HG02938 (cell line): ENCODE measurements around the gene ZG16B.

Experiments
- ATAC-seq: cut with Tn5 transposase; IDR thresholded peaks from one replicate; pipeline ENCODE4 v1.9.1; 2021; ENCODE audit warnings: mild to moderate bottlenecking, moderate library complexity; ENCODE audit not compliant: unreplicated experiment

Gene ZG16B

DNA sequence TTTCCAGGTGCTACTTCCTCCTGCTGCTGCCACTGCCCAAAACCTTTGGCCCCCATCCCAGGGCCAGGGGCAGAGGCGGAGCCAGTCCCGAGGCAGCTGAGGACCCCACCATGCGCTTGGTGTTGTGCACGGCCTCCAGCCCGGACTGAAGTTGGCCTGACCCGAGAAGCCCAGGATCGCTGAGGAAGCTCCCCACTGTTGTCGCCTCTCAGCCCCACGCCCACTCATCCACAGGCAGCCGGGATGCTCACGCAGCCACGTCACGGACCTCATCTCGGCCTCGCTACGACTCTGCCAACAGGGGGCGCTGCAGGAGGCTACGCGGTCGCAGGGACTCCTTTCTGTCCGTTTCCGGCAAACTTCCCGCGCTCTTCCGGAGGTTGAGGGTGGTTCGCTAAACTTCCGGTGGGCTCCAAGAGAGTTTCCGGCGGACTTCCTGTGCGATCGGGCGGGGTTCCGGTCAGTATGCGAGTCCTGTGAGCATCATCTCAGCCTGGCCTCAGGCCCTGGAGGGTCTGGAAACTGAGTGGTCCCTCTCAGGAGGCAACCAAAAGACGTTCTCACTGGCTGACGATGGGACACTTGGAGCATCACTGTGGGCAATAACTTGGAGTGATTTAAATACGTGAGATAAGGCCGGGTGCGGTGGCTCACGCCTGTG, 12.4 kb downstream of the ZG16B start:
- ATAC-seq: no peak

DNA sequence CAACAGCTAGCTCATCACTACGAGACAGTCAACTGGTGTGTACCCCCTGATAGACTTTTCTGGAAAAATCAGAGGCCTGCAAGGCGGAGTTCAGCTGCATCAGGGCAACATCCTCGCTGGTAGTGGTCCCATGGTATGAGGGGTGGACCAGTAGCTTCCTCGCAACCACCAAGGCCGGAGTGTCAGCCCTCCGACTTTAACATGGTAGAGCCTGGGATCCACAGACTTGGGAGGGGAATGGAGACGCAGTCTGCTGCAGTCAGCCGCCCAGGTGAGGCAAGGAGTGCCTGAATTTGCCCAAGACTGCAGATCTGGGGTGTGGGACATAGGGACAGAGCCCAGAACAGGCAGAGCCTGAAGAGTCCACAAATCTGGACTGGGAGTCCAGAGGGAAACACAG, 13.4 kb downstream of the ZG16B start:
- ATAC-seq: no peak

DNA sequence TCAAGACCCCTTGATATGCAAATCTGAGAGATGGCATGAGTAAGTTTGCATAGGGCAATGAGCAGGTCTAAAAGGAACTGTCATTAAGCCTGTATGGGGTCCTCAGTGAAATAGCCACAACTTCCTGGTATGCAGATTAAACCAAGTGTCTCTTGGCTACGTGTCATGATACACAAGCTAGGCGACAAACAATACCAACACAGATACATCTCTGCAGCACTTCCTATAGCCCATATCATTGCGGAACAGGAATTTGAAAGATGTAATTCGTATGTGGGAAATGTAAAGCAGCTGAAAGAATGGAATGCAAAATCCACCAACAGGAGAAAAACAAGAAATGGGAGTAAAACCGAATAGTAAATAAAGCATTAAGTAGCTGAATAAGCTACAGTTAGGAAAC, 15.0 kb downstream of the ZG16B start:
- no peak for ATAC-seq

DNA sequence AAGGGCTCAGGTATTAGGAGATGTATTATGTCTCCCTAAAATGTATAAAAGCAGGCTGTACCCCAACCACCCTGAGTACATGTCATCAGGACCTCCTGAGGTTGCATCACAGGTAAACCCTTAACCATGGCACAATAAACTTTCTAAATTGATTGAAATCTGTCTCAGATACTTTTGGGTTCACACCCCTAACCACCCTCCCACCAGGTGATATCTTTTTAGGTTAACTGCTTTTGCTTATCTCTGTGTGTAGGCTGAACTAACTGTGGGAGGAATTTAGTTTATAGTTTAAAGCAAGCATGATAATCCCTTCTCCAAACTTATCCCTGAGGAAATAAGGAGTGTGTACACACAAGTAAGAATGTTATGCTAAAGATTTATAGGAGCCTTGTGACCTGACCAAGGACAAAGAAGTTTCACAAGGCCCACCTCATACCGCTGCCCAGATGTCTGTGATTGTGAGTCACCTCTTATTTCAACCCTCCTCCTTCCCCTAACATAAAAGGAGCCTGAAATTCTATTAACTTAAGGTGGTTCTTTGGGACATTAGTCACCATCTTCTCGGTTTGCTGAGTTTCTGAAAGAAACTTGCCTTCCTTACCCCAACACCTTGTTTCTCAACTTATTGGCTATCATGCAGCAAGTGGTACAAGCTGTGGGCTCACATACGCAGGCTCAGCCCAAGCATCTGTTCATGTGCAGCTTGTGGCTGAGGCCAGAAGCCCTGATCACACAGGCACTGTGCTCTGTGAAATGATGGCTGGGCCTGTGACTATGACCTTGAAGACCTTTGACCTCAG, 16.6 kb downstream of the ZG16B start:
- ATAC-seq: no peak

DNA sequence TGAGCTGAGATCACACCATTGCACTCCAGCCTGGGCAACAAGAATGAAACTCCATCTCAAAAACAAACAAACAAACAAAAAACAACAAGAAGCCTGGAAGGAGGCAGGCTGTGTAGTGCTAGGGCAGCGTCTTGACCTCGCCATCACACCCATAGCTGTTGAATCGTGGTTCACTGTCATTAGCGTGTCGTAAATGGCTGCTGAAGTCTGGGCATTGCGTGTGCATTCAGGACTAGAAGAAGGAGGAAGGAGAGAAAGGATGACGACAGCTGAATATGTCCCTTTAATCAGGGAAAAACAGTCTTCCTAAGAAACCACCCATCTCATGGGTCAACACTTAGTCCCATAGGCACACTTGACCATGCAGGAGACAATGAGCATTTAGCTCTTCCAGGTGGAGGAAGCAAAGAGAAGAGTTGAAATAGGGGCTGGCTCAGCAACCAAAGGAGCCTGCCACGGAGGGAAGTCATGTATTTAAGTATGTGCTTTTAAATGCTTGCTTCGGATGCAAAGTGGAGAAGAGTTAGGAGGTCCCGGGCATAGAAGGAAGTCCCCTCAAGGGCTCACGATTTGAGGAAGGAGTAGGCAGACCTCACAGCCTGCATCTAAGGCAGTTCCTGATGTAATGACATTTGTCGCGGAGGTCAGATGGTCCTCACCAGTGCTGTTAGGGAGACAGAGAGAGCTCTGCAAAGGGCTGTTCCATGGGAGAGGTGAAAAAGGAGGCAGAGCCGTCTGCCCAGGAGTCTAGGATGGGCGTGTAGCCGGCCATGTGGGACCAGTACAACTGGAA, 19.0 kb downstream of the ZG16B start:
- ATAC-seq: no peak

DNA sequence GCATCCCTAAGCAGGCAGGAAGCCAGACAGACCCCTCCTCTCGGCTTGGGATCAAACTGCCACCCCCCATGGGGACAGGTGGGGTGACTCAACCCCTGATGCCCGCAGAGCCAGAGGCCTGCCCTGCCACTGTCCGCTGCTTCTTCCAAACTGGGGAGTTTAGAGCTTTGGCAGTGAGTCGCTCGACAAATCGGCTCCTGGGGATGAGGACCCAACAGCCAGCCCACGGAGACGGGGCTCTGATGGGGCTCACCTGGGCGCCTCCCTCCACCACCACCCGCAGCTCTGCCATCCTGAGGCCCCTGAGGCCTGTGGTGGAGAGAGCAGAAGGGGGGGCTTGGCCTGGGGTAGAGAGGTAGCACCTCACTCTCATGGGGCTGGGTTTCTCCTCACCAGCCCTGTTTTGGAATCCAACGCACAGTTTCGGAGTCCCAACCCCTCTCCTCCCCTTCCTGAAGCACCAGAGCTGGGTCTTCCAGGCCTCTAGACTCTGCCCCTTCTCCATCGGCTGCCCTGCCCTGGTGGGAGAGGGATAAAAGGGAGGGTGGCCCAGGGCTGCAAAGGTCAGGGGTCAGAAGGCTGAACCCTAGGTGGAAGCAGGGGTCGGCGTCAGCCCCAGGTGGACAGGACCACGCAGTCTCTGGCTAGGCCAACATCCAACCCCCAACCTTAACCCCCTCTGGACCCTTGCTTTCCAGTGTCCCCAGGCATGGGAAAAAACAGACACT, 22.1 kb downstream of the ZG16B start:
- ATAC-seq: no peak

DNA sequence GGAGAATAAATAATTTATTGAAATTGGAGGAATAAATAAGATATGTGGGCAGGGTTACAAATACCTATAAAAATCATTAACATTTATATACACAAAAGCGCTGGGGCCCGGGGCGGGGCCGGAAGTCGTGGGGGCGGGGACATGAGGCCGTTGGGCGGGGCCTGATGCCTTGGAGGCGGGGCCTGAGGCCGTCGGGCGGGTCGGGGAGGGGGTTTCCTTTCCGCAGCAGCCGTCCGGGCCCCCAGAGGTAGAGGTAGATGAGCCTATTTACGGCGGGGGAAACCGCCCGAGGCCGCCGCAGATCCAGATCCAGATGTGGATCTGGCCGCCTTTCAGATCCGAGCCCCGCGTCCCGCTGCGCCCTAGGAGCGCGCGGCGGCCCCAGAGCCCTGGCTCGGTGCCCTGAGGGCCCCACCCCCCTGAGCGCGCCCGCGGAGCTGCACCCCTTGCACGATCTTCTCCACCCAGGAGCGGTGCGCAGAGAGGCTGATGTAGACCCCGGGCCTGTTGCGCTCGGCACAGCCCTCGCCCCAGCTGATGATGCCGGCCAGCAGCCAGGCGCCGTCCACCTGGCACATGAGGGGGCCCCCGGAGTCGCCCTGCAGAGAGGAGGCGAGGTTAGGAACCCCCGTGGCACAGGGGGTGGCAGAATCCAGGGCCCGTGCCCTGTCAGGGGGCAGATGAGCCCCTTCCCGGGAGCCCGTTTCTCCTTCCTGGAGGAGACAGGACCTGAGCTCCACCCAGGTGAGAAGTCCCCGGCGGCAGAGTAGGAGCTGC, 22.8 kb downstream of the ZG16B start:
- no peak for ATAC-seq

DNA sequence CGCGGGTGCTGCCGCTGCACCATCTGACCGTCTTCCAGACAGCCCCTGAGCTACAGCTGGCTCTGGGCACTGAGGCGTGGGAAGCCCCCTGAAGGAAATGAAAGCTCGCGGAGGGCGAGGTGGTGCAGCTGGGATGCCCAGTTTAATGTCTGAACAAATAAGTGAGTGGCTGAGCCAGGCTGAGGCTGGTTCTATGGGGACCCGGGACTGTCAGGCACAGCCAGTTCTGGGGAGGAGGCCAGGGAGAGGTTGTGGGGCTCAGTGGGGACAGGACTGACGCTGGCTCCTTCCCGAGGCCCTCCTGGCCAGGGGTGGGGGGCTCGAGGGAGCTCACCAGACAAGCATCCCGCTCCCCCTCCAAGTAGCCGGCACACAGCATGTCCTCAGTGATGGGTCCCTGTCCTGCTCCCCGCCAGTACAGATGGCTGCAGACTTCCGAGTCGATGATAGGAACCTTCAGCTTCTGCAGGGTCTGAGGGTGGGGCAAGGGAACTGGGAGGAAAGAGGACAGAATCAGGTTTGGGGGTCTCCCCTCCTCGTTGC, 23.5 kb downstream of the ZG16B start:
- ATAC-seq: no peak

DNA sequence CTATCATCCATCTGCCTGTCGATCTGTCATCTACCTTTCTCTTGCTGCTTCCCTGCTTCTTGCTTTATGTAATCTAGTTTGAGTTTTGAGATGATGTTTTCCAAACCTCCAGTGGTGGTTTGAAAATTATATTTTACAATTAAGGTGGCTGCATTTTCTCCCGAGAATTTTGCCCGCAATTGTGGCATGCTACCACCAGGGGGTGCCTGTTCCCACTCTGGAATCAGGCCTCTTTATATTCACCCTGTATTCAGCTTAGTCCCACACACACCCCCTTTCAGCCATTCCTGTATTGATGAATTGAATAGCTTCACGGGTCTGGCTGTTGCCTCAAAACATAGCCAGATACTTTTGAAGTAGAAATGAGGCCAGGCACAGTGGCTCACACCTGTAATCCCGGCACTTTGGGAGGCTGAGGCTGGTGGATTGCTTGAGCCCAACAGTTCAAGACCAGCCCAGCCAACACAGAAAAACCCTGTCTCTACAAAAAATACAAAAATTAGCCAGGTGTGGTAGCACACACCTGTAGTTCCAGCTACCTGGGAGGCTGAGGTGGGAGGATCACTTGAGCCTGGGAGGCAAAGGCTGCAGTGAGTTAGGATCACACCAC, 24.7 kb downstream of the ZG16B start:
- no peak for ATAC-seq

DNA sequence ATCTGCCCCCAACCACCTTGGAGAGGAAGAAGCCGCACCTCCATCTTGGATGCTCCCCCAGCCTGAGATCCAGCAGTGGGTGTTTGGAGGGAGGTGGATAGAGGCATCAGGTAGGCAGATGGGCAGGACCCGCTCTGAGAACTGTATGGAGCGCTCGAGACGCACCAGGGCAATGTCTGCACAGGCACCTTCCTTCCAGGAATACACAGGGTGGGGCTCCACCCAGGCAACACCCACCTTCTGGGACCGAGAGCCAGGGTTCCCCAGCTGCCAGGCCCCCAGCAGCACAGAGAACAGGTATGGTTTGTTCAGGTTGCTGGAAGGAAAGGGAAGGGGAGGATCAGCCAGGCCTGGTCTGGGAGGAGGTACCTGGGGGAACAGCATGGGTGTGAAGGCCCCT, 25.4 kb downstream of the ZG16B start:
- ATAC-seq: no peak

DNA sequence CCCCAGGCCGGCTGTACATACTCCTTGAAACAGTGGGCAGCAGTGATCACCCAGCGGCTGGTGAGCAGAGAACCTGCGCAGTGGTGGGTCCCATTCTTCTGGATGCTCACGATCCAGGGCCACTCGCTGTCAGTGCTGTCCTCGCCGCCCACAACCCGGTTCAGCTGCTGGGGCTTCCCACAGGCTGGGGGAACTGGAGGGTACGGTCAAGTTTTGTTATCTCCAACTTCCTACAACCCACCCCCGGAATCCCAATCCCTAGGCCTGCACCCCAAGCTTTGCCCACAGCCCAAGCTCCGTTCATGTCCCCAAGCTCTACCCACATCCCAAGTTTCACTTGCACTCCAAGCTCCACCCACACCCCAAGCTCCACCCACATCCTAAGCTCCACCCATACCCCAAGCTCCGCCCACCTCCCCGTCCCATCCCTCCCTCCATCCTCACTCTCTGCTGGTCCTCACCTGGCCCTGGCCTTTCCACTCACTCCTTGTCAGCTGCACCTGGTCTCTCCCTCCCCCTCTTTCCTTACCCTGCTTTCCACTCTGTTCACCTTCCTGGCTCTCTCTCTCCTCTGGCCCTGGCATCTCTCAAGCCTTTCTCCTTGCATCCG, 26.1 kb downstream of the ZG16B start:
- ATAC-seq: no peak

DNA sequence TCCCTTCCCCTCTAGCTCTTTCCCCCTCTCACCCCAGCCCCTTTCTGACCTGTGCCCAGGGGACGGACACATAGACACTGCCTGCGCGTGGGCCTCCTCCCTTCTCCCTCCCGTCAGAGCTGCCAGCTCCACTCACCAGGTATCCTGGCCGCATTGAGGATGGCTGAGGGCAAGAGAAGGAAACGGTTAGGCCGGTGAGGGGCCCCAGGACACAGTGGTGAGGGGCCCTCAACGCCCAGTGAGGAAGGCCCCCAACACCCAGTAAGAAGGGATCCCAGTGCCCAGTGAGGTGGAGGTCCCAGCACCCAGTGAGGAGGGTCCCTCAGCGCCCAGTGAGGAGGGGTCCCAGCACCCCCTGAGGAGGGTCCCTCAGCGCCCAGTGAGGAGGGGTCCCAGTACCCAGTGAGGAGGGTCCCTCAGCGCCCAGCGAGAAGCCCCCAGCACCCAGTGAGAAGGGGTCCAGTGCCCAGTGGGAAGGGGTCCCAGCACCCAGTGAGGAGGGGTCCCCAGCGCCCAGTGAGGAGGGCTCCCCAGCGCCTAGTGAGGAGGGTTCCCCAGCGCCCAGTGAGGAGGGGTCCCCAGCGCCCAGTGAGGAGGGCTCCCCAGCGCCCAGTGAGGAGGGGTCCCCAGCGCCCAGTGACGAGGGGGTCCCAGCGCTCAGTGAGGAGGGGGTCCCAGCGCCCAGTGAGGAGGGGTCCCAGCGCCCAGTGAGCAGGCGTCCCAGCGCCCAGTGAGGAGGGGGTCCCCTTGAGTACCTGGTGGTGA, 26.8 kb downstream of the ZG16B start:
- ATAC-seq: no peak

DNA sequence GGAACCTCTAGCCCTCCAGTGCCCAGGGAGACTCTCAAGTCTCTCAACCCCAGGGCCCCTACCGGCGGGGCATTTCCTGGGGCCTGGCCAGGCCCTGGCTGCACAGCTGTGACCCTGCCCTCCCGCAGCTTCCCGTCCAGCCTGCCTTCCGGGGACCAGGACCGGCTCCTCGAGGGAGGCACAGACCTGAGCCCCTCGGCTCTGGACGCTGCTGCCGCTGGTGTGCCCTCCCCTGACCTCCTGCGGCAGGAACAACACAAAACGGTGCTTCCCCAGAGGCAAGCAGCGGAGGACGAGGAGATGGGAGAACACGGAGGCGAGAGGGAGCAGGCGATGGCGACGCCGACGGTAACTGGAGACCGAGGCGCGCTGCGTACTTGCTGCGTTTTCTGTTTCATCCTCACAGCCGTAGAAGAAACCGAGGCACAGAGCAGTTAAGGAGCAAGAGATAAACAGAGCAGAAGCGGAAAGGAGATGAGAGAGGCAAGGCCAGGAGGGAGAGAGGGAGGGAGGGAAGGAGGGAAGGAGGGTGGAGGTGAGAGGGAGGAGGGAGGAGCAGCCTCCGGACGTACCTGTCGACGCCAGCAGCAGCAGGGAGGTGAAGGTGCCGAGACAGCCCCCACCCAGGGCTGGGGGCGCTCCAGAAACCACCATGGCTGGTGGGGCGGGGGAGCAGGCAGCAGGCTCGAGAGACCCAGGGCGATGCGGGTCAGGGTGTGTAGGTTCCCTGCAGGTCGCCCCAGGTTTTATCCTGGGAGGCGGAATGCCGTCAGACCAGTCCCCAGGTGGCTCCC, 27.5 kb downstream of the ZG16B start, which contains the start of gene PRSS22:
PRSS22 (minus strand) TSS at position 720 of the 794 bp plus-strand sequence; CDS start at position 654, 66 bp downstream.
- ATAC-seq: no peak

DNA sequence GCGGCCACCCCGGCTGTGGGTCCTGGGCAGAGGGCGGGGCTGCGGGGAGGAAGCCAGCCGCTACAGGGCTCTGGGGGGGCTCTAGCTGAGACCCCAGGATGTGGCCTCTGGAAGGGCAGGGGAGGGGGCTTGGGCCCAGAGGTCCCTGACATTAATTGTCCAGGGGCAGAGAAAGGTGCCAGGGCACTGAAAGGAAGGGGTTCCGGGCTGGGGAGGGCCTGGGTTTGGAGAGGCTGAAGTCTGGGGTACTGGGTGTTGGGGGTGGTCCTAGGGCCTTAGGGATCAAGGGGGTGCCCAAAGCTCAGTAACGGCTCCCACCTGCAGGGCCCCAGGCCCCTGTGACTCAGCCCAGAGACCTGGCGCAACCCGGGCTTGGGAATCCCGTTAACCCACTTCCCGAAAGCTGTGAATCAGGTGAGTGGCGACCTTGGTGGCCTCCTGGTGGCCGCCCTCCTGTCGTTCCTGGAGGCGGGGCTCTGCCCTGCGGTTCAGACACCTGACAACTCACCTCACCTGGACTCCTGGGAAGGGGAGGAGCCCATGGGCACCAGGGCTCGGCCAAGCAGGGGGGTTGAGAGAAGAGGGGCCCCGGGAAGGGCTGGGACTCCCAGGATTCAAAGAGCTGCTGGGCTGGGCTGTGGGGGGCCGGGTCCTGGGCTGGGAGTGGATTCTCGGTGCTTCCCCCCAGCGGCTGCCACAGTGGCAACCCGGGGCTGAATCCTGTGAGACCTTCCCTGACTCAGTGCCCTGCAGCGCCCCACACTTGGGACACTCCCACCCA, 28.3 kb downstream of the ZG16B start:
- ATAC-seq: no peak

DNA sequence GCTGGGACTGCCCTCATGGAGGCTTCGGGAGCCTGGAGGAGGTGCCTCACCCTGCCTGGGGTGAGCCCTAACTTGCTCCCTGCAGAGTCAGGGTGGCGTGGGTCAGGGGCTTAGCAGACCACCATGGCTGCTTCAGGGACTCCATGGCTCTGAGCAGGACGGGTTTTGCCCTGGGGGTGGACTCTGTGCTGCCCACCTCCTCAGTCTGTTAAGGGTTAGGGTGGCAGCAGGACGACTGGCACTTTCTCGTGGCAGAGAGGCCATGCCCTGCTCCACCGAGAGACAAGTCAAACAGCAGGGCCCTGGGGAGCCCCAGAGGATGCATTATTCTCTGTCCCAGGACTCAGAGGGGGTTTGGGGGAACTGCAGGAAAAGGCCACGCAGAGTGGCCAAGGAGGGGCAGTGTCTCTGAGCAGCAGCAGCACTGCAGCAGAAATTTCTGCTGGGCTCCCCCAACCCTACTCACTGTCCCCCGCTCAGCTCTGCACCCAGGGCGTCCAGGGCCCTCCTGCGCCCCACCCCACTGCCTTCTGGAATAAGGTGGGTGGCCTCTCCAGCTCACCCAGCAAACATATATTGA, 29.7 kb downstream of the ZG16B start:
- ATAC-seq: no peak

DNA sequence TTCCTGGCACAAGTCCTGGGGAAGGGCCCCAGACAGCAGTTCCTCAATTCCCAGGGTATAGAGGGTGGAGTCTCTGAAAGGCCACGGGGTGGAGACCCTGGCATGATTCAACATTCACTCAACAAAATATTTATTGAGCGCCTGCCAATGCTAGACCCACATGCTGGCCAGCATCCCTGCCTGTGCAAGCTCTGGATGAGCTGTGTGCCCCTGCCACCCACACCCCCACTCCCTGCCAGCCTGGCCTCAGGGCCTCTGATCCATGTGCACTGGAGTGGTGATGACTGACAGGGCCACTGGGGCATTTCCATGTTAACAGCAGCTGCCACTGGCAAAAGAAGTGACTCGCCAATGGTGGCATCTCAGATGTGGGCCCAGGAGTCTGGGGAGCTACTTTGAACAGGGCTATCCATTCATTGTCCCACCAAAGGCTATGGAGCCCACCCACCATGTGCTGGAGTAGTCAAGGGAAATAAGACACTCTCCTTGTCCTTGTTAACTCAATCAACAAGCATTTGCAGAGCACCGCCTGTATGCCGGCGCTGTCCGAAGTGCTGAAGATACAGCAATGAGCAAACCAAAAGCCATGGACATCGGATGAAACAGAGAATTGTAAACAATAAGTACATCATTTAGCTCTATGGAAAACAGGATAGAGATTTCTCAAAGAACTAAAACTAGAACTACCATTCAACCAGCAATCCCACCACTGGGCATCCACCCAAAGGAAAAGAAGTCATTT, 30.9 kb downstream of the ZG16B start:
- no peak for ATAC-seq
